Dedifferentiated amniotic fluid mesenchymal stem cell (primary cell): ENCODE results near the gene CBX3.
"Not testable (repeated sequence)": the region's sequence is repeated elsewhere in the genome, so short reads cannot be mapped to it uniquely, and the experiment has no call there.

ENCODE experiments used
- DNase-seq: peaks from one replicate; pipeline ENCODE4 v3.0.0-alpha.2; 2016; ENCODE audit errors: extremely low spot score

The CBX3 gene

GRCh38 chr7:26170663-26171062 lies 30.9 kb upstream of the CBX3 start:
- no peak for DNase-seq

GRCh38 chr7:26171601-26172000 lies 29.9 kb upstream of the CBX3 start:
- no peak for DNase-seq

- no peak for DNase-seq
Observed at GRCh38 chr7:26172048-26172447, 29.5 kb upstream of the CBX3 start.

- DNase-seq = not testable (repeated sequence)
Observed at GRCh38 chr7:26175903-26176302, 25.6 kb upstream of the CBX3 start.

- not testable (repeated sequence) for DNase-seq
Observed at GRCh38 chr7:26176696-26177095, 24.8 kb upstream of the CBX3 start.

GRCh38 chr7:26177269-26177668 lies 24.3 kb upstream of the CBX3 start:
- DNase-seq = not testable (repeated sequence)

GRCh38 chr7:26178272-26178960 lies 23.1 kb upstream of the CBX3 start:
- no peak for DNase-seq

- DNase-seq = no peak
Observed at GRCh38 chr7:26179422-26179821, 22.1 kb upstream of the CBX3 start.

GRCh38 chr7:26179826-26180497 lies 21.6 kb upstream of the CBX3 start:
- no peak for DNase-seq

- no peak for DNase-seq
Observed at GRCh38 chr7:26180792-26181198, 20.8 kb upstream of the CBX3 start.

GRCh38 chr7:26181474-26182227 lies 19.9 kb upstream of the CBX3 start:
- DNase-seq = no peak

- DNase-seq = no peak
Observed at GRCh38 chr7:26182283-26182682, 19.3 kb upstream of the CBX3 start.

GRCh38 chr7:26182706-26183105 lies 18.8 kb upstream of the CBX3 start:
- no peak for DNase-seq

- no peak for DNase-seq
Observed at GRCh38 chr7:26183545-26184280, 17.8 kb upstream of the CBX3 start.

GRCh38 chr7:26184281-26185101 lies 17.1 kb upstream of the CBX3 start:
- not testable (repeated sequence) for DNase-seq

- DNase-seq = no peak
Observed at GRCh38 chr7:26185131-26185843, 16.3 kb upstream of the CBX3 start.

- DNase-seq = no peak
Observed at GRCh38 chr7:26185844-26186180, 15.7 kb upstream of the CBX3 start.

- DNase-seq = no peak
Observed at GRCh38 chr7:26186364-26187311, 14.9 kb upstream of the CBX3 start.

- DNase-seq = no peak
Observed at GRCh38 chr7:26187380-26188205, 14.0 kb upstream of the CBX3 start.
